ENCODE results near the gene MRPL33.

The MRPL33 gene

GRCh38 chr2:27730980-27731691, 40.4 kb upstream of the MRPL33 start:
- H3K36me3 ChIP-seq (ENCODE audit: control insufficient read depth in 1 of 2, insufficient read depth in 2 of 2, low read length in 2 of 2), result no peaks in the 10 kb centered on the region
- no peak overlapping the region for H3K4me3 ChIP-seq (ENCODE audit: low read depth in 1 of 2, low read length in 2 of 2)
- H3K27ac ChIP-seq (ENCODE audit: low read length), result peak overlapping the region; percentile 26
- peaks cover 0 to 10% of the 10 kb centered on the region in 2 donors for H3K4me1 ChIP-seq (ENCODE audit: control insufficient read depth in 1 of 2, insufficient read depth in 2 of 2, low read length in 2 of 2)
- no peaks in the 10 kb centered on the region for H3K27me3 ChIP-seq (ENCODE audit: low read depth, low read length)
- no peaks in the 10 kb centered on the region for H3K9me3 ChIP-seq (ENCODE audit: control insufficient read depth in 1 of 2, low read length in 2 of 2)

GRCh38 chr2:27734305-27734704, 37.2 kb upstream of the MRPL33 start:
- Histone ChIP-seq H3K27ac (ENCODE audit: low read length) (peak overlapping the region; percentile 71), H3K4me3 (ENCODE audit: low read depth in 1 of 2, low read length in 2 of 2) (no peak overlapping the region), H3K36me3 (ENCODE audit: control insufficient read depth in 1 of 2, insufficient read depth in 2 of 2, low read length in 2 of 2) (no peaks in the 10 kb centered on the region), H3K4me1 (ENCODE audit: control insufficient read depth in 1 of 2, insufficient read depth in 2 of 2, low read length in 2 of 2) (peaks cover 0 to 17% of the 10 kb centered on the region in 2 donors), H3K27me3 (ENCODE audit: low read depth, low read length) (no peaks in the 10 kb centered on the region), H3K9me3 (ENCODE audit: control insufficient read depth in 1 of 2, low read length in 2 of 2) (no peaks in the 10 kb centered on the region)

- no peaks in the 10 kb centered on the region for H3K27me3 ChIP-seq (ENCODE audit: low read depth, low read length)
- H3K27ac ChIP-seq (ENCODE audit: low read length), result peak overlapping the region; percentile 73
- no peaks in the 10 kb centered on the region for H3K36me3 ChIP-seq (ENCODE audit: control insufficient read depth in 1 of 2, insufficient read depth in 2 of 2, low read length in 2 of 2)
- peak overlapping the region; percentile 57 to 59 for H3K4me3 ChIP-seq (ENCODE audit: low read depth in 1 of 2, low read length in 2 of 2)
- no peaks in the 10 kb centered on the region for H3K9me3 ChIP-seq (ENCODE audit: control insufficient read depth in 1 of 2, low read length in 2 of 2)
- H3K4me1 ChIP-seq (ENCODE audit: control insufficient read depth in 1 of 2, insufficient read depth in 2 of 2, low read length in 2 of 2), result peaks cover 0 to 17% of the 10 kb centered on the region in 2 donors
These were observed 36.1 kb upstream of the MRPL33 start for GRCh38 chr2:27735263-27735904.

GRCh38 chr2:27736031-27736889, 35.3 kb upstream of the MRPL33 start:
- H3K36me3 ChIP-seq (ENCODE audit: control insufficient read depth in 1 of 2, insufficient read depth in 2 of 2, low read length in 2 of 2), result no peaks in the 10 kb centered on the region
- H3K4me3 ChIP-seq (ENCODE audit: low read depth in 1 of 2, low read length in 2 of 2), result peak overlapping the region in 1 of 2 donors; percentile 57
- peaks cover 0 to 17% of the 10 kb centered on the region in 2 donors for H3K4me1 ChIP-seq (ENCODE audit: control insufficient read depth in 1 of 2, insufficient read depth in 2 of 2, low read length in 2 of 2)
- H3K27me3 ChIP-seq (ENCODE audit: low read depth, low read length), result no peaks in the 10 kb centered on the region
- H3K27ac ChIP-seq (ENCODE audit: low read length), result peak overlapping the region; percentile 73
- no peaks in the 10 kb centered on the region for H3K9me3 ChIP-seq (ENCODE audit: control insufficient read depth in 1 of 2, low read length in 2 of 2)

GRCh38 chr2:27736890-27737204, 34.7 kb upstream of the MRPL33 start:
- Histone ChIP-seq H3K4me1 (ENCODE audit: control insufficient read depth in 1 of 2, insufficient read depth in 2 of 2, low read length in 2 of 2) (peaks cover 0 to 17% of the 10 kb centered on the region in 2 donors), H3K27me3 (ENCODE audit: low read depth, low read length) (no peaks in the 10 kb centered on the region), H3K36me3 (ENCODE audit: control insufficient read depth in 1 of 2, insufficient read depth in 2 of 2, low read length in 2 of 2) (no peaks in the 10 kb centered on the region), H3K4me3 (ENCODE audit: low read depth in 1 of 2, low read length in 2 of 2) (no peak overlapping the region), H3K9me3 (ENCODE audit: control insufficient read depth in 1 of 2, low read length in 2 of 2) (no peaks in the 10 kb centered on the region), H3K27ac (ENCODE audit: low read length) (peak overlapping the region; percentile 28)

GRCh38 chr2:27737676-27738348, 33.7 kb upstream of the MRPL33 start:
- Histone ChIP-seq H3K36me3 (ENCODE audit: control insufficient read depth in 1 of 2, insufficient read depth in 2 of 2, low read length in 2 of 2) (no peaks in the 10 kb centered on the region), H3K4me1 (ENCODE audit: control insufficient read depth in 1 of 2, insufficient read depth in 2 of 2, low read length in 2 of 2) (peaks cover 0 to 17% of the 10 kb centered on the region in 2 donors), H3K27me3 (ENCODE audit: low read depth, low read length) (no peaks in the 10 kb centered on the region), H3K4me3 (ENCODE audit: low read depth in 1 of 2, low read length in 2 of 2) (no peak overlapping the region), H3K9me3 (ENCODE audit: control insufficient read depth in 1 of 2, low read length in 2 of 2) (no peaks in the 10 kb centered on the region), H3K27ac (ENCODE audit: low read length) (peak overlapping the region; percentile 28)

GRCh38 chr2:27738349-27739057, 33.0 kb upstream of the MRPL33 start:
- Histone ChIP-seq H3K27ac (ENCODE audit: low read length) (peak overlapping the region; percentile 28), H3K36me3 (ENCODE audit: control insufficient read depth in 1 of 2, insufficient read depth in 2 of 2, low read length in 2 of 2) (no peaks in the 10 kb centered on the region), H3K27me3 (ENCODE audit: low read depth, low read length) (no peaks in the 10 kb centered on the region), H3K4me3 (ENCODE audit: low read depth in 1 of 2, low read length in 2 of 2) (no peak overlapping the region), H3K9me3 (ENCODE audit: control insufficient read depth in 1 of 2, low read length in 2 of 2) (no peaks in the 10 kb centered on the region), H3K4me1 (ENCODE audit: control insufficient read depth in 1 of 2, insufficient read depth in 2 of 2, low read length in 2 of 2) (peaks cover 0 to 17% of the 10 kb centered on the region in 2 donors)

- Histone ChIP-seq H3K9me3 (ENCODE audit: control insufficient read depth in 1 of 2, low read length in 2 of 2) (no peaks in the 10 kb centered on the region), H3K27me3 (ENCODE audit: low read depth, low read length) (no peaks in the 10 kb centered on the region), H3K27ac (ENCODE audit: low read length) (no peak overlapping the region), H3K4me3 (ENCODE audit: low read depth in 1 of 2, low read length in 2 of 2) (no peak overlapping the region), H3K36me3 (ENCODE audit: control insufficient read depth in 1 of 2, insufficient read depth in 2 of 2, low read length in 2 of 2) (no peaks in the 10 kb centered on the region), H3K4me1 (ENCODE audit: control insufficient read depth in 1 of 2, insufficient read depth in 2 of 2, low read length in 2 of 2) (peaks cover 0 to 17% of the 10 kb centered on the region in 2 donors)
These were observed 32.5 kb upstream of the MRPL33 start for GRCh38 chr2:27739058-27739373.

GRCh38 chr2:27741673-27742072, 29.8 kb upstream of the MRPL33 start:
- H3K4me1 ChIP-seq (ENCODE audit: control insufficient read depth in 1 of 2, insufficient read depth in 2 of 2, low read length in 2 of 2), result peaks cover 0 to 4% of the 10 kb centered on the region in 2 donors
- H3K27ac ChIP-seq (ENCODE audit: low read length), result no peak overlapping the region
- H3K27me3 ChIP-seq (ENCODE audit: low read depth, low read length), result no peaks in the 10 kb centered on the region
- no peak overlapping the region for H3K4me3 ChIP-seq (ENCODE audit: low read depth in 1 of 2, low read length in 2 of 2)
- no peaks in the 10 kb centered on the region for H3K36me3 ChIP-seq (ENCODE audit: control insufficient read depth in 1 of 2, insufficient read depth in 2 of 2, low read length in 2 of 2)
- no peaks in the 10 kb centered on the region for H3K9me3 ChIP-seq (ENCODE audit: control insufficient read depth in 1 of 2, low read length in 2 of 2)

GRCh38 chr2:27742571-27742970, 28.9 kb upstream of the MRPL33 start:
- no peak overlapping the region for H3K27ac ChIP-seq (ENCODE audit: low read length)
- H3K36me3 ChIP-seq (ENCODE audit: control insufficient read depth in 1 of 2, insufficient read depth in 2 of 2, low read length in 2 of 2), result no peaks in the 10 kb centered on the region
- no peaks in the 10 kb centered on the region for H3K9me3 ChIP-seq (ENCODE audit: control insufficient read depth in 1 of 2, low read length in 2 of 2)
- no peak overlapping the region for H3K4me3 ChIP-seq (ENCODE audit: low read depth in 1 of 2, low read length in 2 of 2)
- H3K4me1 ChIP-seq (ENCODE audit: control insufficient read depth in 1 of 2, insufficient read depth in 2 of 2, low read length in 2 of 2), result peaks cover 0 to 4% of the 10 kb centered on the region in 2 donors
- H3K27me3 ChIP-seq (ENCODE audit: low read depth, low read length), result no peaks in the 10 kb centered on the region
